GM12878 (cell line): Measurements from ENCODE around the gene KCTD8.

Experiments used
- BMI1 ChIP-seq: fragments of 450-650 bp; IDR thresholded peaks from 2 replicates; pipeline ENCODE4 v1.6.1; 2016; ENCODE audit warnings: mild to moderate bottlenecking, moderate library complexity, borderline replicate concordance
- CHD1 ChIP-seq: IDR thresholded peaks from 2 replicates; pipeline ENCODE4 v1.6.1; 2012; ENCODE audit warnings: low read depth, low read length, improper control_type of control experiment
- CHD2 ChIP-seq: IDR thresholded peaks from 2 replicates; pipeline ENCODE4 v1.6.1; 2011; ENCODE audit warnings: low read depth, low read length, improper control_type of control experiment, borderline replicate concordance
- CTCF ChIP-seq, 3 experiments: IDR thresholded peaks in 2 of 3; conservative IDR thresholded peaks in 1 of 3; 2 replicates each; pipeline ENCODE4 v1.5.1; 2011; ENCODE audit warnings: low read depth in 3 of 3, low read length in 3 of 3, mild to moderate bottlenecking in 3 of 3, control low read depth in 2 of 3, moderate library complexity in 2 of 3, inconsistent platforms in 1 of 3, mixed read lengths in 1 of 3; ENCODE audit not compliant: control insufficient read depth in 2 of 3, insufficient read depth in 1 of 3; ENCODE audit errors: extremely low read depth in 1 of 3
- FOXM1 ChIP-seq: IDR thresholded peaks from 2 replicates; pipeline ENCODE4 v1.6.1; 2012; ENCODE audit warnings: low read depth, mild to moderate bottlenecking, inconsistent platforms, low read length, moderate library complexity
- HDAC6 ChIP-seq: fragments of 200-600 bp; sonication (generic); IDR thresholded peaks from one replicate; pipeline ENCODE4 v1.8.0; 2017; ENCODE audit warnings: antibody characterized with exemption; ENCODE audit not compliant: unreplicated experiment
- POLR2A ChIP-seq: IDR thresholded peaks from 2 replicates; pipeline ENCODE4 v1.6.1; 2011; ENCODE audit warnings: low read depth, mild to moderate bottlenecking, low read length
- RAD21 ChIP-seq: IDR thresholded peaks from 2 replicates; pipeline ENCODE4 v1.6.1; 2011; ENCODE audit warnings: mild to moderate bottlenecking, low read depth, low read length, moderate library complexity; ENCODE audit not compliant: insufficient read depth
- RBBP5 ChIP-seq: fragments of 200-600 bp; sonication (generic); conservative IDR thresholded peaks from 2 replicates; pipeline ENCODE4 v1.6.1; 2016
- SREBF1 ChIP-seq: IDR thresholded peaks from 2 replicates; pipeline ENCODE4 v1.6.1; 2012; ENCODE audit warnings: mild to moderate bottlenecking, low read length
- STAT1 ChIP-seq: fragments of 450-650 bp; conservative IDR thresholded peaks from 2 replicates; pipeline ENCODE4 v1.6.1; 2014; ENCODE audit warnings: antibody characterized with exemption, mild to moderate bottlenecking
- TCF3 ChIP-seq: IDR thresholded peaks from 2 replicates; pipeline ENCODE4 v1.6.1; 2012; ENCODE audit warnings: low read depth, mild to moderate bottlenecking, low read length, borderline replicate concordance; ENCODE audit not compliant: insufficient read depth
- YY1 ChIP-seq: IDR thresholded peaks from 2 replicates; pipeline ENCODE4 v1.6.1; 2011; ENCODE audit warnings: low read depth, mild to moderate bottlenecking, low read length
- ZNF274 ChIP-seq: IDR thresholded peaks from one replicate; pipeline ENCODE4 v1.8.0; 2011; ENCODE audit not compliant: insufficient read length, insufficient read depth

DNA sequence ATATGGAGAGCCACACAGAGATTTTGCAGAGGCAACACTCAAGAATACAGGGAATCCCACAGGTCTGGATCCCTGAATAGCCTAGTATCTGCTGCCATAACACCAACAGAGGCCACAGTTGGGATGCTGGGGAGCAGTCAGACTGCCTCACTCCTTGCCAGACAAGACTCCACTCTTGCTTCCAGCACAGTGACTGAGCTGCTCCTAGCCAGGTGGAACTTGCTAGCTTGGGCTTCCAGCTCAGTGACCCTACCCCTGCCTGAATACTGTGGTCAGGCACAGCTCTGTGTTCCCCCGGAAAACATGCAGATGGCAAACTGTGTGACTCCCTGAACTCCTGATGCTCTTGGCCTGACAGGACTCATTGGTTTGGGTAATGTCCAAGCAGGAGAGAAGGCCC, 251.8 kb downstream of the KCTD8 start:
- TF ChIP-seq CTCF (IDR thresholded peaks at IDR 0.05 in 2 of 3, conservative IDR thresholded peaks at IDR 0.05 in 1 of 3; ENCODE audit: control insufficient read depth in 2 of 3, extremely low read depth in 1 of 3, insufficient read depth in 1 of 3, low read depth in 3 of 3, low read length in 3 of 3) (no peak), TCF3 (no peak), STAT1 (no peak), CHD1 (no peak), POLR2A (no peak), SREBF1 (no peak), RAD21 (no peak), CHD2 (no peak), RBBP5 (no peak), BMI1 (no peak), HDAC6 (no peak), YY1 (no peak), ZNF274 (no peak), FOXM1 (no peak)
